Right renal pelvis (tissue), 4 donors: ENCODE results near the gene ACAN. TPM values are rescaled to one million over a fixed set of nuclear protein-coding genes. Genes with fewer than 3 reads are reported as not detected.

ENCODE experiments used
- DNase-seq, 4 donors: peaks; one replicate each; pipeline ENCODE4 v3.0.0-alpha.2; 2013; ENCODE audit warnings: low read depth in 4 of 4, low spot score in 3 of 4, missing footprints in 1 of 4
- polyA plus RNA-seq, 4 donors: library from polyadenylated mRNA; unstranded; fragments of 120-200 nt; gene quantifications; one replicate each; pipeline ENCODE4 v1.2.1, GENCODE V29; 2013; ENCODE audit not compliant: insufficient read length in 4 of 4

ACAN gene
- polyA plus RNA-seq, 4 donors, result 3.1 to 6.3 (median 5.3) TPM

- no peak for DNase-seq
These were observed 71.0 kb downstream of the ACAN start for GRCh38 chr15:88874275-88874674.

DNA sequence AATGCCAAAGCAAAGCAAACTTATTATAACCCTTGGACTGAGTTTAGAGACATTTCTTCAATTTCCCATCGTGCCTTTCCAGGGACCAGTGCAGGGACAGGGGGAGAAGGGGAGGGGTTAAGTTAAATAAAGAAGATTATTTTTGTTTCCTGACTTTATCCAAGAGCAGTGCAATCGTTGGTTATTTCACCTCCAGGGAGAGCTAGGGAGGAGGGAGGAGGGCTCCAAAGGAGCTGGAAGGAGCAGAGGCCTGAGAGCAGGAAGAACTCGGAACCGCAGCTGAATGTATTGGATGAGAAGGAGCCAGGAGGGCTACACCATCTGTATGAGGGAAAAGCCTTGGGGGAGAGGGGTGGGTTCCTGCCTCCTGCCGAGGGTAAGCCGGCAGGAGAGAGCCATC, 71.4 kb downstream of the ACAN start:
- DNase-seq, result no peak

- DNase-seq, result no peak
These were observed 73.3 kb downstream of the ACAN start for GRCh38 chr15:88876573-88876972.

GRCh38 chr15:88877415-88877814, 74.2 kb downstream of the ACAN start:
- no peak for DNase-seq

GRCh38 chr15:88877906-88878305, 74.7 kb downstream of the ACAN start:
- DNase-seq, result no peak

DNA sequence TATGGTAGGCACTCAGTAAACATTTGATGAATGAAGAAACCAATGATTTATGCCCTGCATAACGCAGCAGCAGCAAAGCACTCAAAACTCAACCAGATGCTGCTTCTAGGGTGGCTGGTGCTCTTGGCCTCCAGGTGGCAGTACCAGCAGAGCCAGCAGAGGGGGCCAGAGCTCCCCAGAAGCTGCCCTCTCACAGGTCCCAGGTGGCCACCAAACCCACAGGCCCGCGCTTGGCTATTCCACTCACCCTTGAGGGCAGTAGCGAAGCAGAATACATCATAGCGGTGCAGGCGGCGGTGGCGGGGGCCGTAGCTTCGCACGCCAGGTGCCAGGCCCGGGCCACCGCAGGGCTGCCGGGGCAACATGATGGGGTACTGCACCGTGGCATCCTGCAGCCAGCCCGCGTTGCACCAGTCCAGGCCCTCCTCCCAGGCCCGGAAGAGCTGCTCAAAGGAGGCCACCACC, 75.5 kb downstream of the ACAN start:
- DNase-seq, result no peak

- DNase-seq, result no peak
These were observed 77.9 kb downstream of the ACAN start for GRCh38 chr15:88880944-88881740.

DNA sequence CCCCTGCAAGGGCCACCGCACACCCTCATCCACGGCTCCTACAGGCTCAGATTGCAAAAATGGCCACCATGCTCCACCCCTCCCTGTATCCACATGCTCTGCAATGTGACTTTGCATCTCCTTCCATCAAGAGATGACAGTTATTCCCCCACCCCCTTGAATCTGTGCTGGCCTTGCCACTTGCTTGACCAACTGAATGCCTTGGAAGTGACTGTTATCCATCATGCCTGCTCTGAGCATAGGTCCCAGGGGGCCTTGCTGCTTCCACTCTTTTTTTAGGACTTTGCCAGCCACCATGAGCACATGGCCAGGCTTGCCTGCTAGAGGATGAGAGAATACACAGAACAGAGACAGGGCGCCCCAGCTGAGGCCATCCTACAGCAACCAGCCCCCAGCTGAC, 78.5 kb downstream of the ACAN start:
- DNase-seq, result no peak

DNA sequence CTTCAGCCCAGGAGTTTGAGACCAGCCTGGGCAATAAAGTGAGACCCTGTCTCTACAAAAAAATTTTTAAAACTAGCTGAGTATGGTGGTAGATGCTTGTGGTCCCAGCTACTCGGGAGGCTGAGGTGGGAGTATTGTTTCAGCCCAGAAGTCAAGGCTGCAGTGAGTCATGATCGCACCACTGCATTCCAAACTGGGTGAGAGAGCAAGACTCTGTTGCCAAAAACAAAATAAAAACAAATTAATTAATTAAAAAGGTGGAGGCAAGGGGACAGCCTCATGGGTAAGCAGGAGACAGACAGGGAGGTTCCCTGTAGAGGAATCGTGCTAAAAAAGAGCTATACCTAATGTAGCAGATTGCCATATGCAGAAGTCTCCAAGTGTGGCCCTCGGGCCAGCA, 79.5 kb downstream of the ACAN start:
- no peak for DNase-seq

DNA sequence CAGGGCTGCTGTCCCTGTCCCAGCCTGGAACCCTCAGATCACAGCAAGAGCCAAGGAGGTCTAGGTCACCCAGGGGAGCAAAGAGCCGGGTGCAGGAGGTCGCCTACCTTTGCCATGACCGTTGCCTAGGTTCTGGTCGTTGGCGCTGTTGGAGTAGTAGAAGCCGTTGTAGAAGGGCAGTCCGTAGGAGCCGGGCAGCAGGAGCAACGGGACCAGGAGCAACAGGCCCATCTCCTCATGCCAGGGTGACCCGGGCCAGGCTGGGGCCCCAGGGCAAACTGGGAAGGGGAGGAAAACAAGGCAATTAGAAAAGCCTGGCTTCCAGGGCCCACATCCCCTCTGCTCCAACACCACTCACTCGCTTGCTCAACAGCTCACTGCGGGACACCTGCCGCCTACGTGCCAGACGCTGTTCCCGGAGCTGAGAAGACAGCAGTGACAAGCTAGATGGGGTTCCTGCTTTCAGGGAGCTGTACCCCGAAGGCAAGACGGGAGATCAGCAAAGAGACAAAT, 83.9 kb downstream of the ACAN start:
- DNase-seq, result no peak

GRCh38 chr15:88888719-88889118, 85.5 kb downstream of the ACAN start:
- no peak for DNase-seq

GRCh38 chr15:88890495-88890894, 87.3 kb downstream of the ACAN start:
- DNase-seq, result no peak

DNA sequence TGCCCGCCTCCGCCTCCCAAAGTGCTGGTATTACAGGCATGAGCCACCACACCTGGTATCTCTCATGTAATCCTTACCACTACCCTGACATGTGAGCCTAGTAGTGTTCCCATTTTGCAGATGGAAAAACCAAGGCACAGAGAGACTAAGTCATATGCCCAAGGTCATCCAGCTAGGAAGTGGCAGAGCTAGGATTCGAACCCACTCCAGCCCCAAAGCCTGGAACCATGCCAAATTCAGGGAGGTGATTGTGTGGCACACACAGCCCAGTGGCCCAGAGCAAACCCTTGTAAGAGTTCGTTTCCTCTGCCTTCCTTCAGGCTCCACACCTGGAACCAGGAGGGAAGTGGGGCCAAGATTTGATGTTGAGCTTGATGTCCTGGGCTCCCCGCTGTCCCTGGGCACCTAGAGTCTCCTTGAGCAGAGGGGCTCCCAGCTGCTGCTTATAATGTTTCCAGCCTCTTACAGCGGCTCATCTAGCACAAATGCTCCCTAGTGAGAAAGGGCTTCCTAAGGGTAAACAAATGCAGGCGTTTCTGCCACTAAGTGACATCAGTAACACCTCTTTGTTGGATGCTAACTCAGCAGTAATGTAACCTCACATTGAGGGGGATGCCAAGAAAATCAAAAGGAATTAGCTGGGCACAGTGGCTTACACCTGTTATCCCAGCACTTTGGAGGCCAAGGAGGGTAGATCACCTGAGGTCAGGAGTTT, 88.5 kb downstream of the ACAN start:
- DNase-seq, result no peak

DNA sequence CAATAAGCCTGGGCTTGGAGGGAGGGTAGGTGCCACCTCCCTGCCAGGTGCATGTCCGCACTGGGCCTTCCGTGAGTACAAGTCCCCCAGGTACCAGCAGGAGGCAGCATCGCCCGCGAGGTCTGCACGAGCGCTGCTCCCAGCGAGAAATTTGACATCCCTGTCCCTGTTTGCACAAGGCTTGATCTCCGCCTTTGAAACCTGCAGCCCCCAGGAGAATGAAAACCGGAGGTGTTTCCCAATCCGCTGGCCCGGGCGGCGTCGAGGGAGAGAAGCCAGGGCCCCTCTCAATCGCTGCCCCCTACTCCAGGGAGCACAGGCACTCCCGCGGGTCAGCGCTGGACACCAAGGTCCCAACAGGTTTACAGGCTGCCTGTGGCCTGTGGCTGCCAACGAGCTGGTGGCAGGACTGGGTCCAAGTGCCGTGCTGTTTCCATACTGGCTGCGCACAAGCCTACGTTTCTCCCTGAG, 91.1 kb downstream of the ACAN start:
- DNase-seq, result no peak

DNA sequence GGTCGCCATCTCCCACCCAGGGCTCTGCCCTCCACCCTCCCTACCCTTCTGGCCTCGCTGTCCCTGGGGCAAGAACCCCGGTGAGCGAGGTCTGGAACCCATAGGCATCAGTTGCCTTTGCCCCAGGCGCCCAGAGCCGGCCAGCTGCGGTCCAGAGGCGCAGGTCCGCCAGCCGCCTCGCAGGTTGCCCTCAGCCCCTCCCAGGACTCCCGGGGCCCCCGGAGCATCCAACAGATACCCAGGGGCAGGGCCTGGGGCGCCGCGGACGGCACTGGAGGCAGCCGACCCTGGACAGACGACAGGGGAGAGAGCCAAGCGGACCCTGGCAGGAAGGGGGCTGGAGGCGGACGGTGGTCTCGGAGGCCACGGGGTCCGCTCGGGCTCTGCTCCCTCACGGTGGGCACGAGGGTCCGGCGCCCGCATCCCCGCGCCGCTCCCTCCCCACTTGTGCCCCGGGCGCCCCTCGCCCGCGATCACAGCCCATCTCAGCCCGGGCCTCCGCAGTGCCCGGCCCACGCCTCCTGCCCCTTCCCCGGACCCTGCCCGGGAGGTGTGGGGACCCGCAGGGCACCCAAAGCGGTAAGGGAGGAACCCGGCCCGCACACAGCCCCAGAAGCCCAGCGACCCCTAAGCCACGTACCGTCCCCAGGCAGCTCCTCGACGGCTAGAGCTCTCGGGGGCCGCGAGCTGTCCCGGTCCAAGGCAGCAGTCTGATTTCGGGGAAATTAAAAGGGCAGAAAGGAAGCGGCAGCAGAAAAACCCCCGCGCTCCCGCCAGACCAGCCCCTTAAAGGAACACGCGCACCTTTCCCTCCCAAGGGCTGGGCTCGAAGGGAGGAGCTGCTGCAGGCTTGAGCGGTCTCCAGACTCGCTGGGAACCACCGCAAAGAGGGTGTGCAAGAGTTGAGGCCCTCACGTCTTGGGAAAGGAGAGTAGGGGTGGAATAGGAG, 91.9 kb downstream of the ACAN start, which contains the start of gene HAPLN3:
Gene HAPLN3 (minus strand): TSS at position 726 of the 949 bp plus-strand sequence. CDS start 8,246 bp downstream, outside the sequence.
- no peak for DNase-seq

DNA sequence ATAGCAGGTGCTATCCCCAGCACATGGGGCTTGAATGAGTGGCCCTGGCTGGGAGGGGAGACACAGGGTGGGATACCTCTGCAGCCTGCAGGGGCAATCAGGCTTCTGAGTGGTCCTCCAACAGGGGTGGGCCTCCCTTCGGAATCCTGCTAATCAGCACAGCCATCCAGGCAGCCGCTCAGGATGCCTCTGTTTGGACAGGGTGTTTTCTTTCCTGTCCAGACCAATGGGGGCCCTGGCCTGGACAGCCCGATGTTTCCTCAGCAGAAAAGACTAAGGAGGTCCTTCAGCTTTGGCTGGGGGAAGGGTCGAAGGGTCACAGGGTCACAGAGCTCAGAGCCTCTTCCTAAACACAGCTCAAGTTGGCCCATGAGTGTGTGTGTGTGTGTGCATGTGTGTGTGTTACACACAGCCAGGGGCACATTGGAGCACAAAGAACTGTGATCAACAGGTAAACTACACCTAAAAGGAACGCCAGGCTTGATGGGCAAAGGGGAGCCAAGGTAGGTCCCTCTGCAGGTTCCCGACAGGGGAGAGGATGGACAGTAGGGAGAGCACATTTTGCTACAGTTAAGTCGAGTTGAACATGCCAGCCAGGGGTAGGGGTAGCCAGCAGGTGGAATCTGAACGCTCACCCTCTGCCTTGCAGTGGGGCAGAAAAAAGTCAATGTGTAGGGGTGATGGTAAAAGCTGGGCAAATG, 93.2 kb downstream of the ACAN start:
- no peak for DNase-seq

DNA sequence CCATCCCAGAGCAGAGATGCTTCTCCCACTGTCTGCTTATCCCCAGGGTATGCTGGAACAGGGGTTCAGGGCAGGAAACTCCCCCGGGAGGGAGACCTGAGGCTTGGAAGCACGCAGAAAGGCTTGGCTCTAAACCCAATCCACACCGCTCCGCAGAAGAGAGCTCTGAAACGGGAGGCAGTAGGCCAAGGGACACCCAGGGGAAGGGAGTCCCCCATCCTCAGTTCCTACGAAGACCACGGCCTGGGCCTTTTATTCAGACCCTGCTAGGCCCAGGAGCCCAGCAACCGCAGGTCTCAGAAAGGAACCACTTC, 93.9 kb downstream of the ACAN start:
- DNase-seq, result no peak

DNA sequence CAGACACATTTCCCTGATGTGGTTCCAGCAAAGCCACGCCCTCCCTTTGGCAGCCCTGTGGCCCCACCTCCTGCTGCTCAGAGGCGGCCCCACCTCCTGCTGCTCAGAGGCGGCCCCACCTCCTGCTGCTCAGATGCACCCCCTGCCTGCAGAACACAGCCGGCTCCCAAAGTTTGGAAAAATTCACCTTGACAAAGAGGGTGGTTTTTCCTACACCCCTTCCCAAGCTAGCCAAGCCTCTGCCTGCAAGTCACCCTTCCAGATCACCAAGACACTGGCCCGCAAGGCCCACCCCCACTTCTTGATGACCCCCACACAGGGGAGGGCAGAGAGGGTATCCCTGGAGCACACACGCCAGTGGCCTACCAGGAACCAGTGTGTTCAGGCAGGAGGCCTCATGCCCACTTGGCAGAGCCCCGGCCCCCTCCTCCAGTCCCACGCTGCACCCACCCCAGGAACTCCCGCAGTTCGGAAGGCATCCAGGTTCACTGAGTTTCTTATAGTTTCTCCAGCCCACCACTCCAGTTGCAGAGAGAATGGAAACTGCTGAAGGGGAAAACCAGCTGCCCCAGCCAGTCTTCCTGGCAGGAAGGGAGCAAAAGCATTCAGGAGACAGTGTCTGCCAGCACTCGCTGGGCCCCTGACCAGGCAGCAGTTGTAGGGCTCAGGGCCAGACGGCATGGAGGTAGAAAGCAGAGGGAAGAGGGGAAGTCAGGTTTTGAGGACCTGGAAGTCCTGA, 94.4 kb downstream of the ACAN start:
- DNase-seq, result no peak

- DNase-seq, result no peak
These were observed 95.5 kb downstream of the ACAN start for GRCh38 chr15:88898736-88899135.
